OCI-LY1 (cell line): ENCODE data around the gene SLC22A17.

Source experiments
- H2AFZ ChIP-seq: fragments of 200-600 bp; sonication (generic), shearing (Covaris generic); 2 replicates; pipeline ENCODE4 v1.6.0; 2014; ENCODE audit warnings: antibody characterized with exemption, mild to moderate bottlenecking, low read length
- H3F3A ChIP-seq: fragments of 200-600 bp; sonication (generic), shearing (Covaris generic); 2 replicates; pipeline ENCODE4 v1.6.0; 2014; ENCODE audit warnings: mild to moderate bottlenecking, antibody characterized with exemption, low read length, moderate library complexity; ENCODE audit not compliant: insufficient read depth
- H3K27ac ChIP-seq: fragments of 200-600 bp; sonication (generic); 2 replicates; pipeline ENCODE4 v1.5.1; 2014; ENCODE audit warnings: low read length, mixed run types, mild to moderate bottlenecking, low read depth; ENCODE audit not compliant: poor library complexity, severe bottlenecking
- H3K27me3 ChIP-seq: fragments of 200-600 bp; sonication (generic); 2 replicates; pipeline ENCODE4 v1.6.0; 2014; ENCODE audit warnings: antibody characterized with exemption, mild to moderate bottlenecking, low read length, moderate library complexity; ENCODE audit not compliant: insufficient read depth
- H3K36me3 ChIP-seq: fragments of 200-600 bp; sonication (generic); 2 replicates; pipeline ENCODE4 v1.6.1; 2014; ENCODE audit warnings: mild to moderate bottlenecking, antibody characterized with exemption, low read length, moderate library complexity, mixed read lengths; ENCODE audit not compliant: insufficient read depth
- H3K4me1 ChIP-seq: fragments of 200-600 bp; sonication (generic); 2 replicates; pipeline ENCODE4 v1.5.1; 2014; ENCODE audit warnings: mild to moderate bottlenecking, low read length, moderate library complexity; ENCODE audit not compliant: insufficient read depth, severe bottlenecking
- H3K4me2 ChIP-seq: fragments of 200-600 bp; sonication (generic), shearing (Covaris generic); 2 replicates; pipeline ENCODE4 v1.6.1; 2014; ENCODE audit warnings: low read length
- H3K4me3 ChIP-seq: fragments of 200-600 bp; sonication (generic); 2 replicates; pipeline ENCODE4 v1.5.1; 2014; ENCODE audit warnings: low read length, low read depth, mild to moderate bottlenecking, mixed read lengths; ENCODE audit not compliant: poor library complexity, severe bottlenecking
- H3K79me2 ChIP-seq: fragments of 200-600 bp; shearing (Covaris generic); 2 replicates; pipeline ENCODE4 v1.6.1; 2016; ENCODE audit warnings: mixed run types, low read length, mixed read lengths; ENCODE audit not compliant: insufficient read depth
- H3K9ac ChIP-seq: fragments of 200-600 bp; sonication (generic), shearing (Covaris generic); 2 replicates; pipeline ENCODE4 v1.6.1; 2014; ENCODE audit warnings: mild to moderate bottlenecking, low read length, mixed read lengths
- H3K9me2 ChIP-seq: fragments of 200-600 bp; sonication (generic), shearing (Covaris generic); 2 replicates; pipeline ENCODE4 v1.6.1; 2014; ENCODE audit warnings: low read depth, mild to moderate bottlenecking, low read length, mixed read lengths
- H3K9me3 ChIP-seq: fragments of 200-600 bp; shearing (Covaris generic); 2 replicates; pipeline ENCODE4 v1.6.1; 2014; ENCODE audit warnings: low read length, mixed read lengths
- H4K20me1 ChIP-seq: fragments of 200-600 bp; sonication (generic), shearing (Covaris generic); 2 replicates; pipeline ENCODE4 v1.6.0; 2016; ENCODE audit warnings: mild to moderate bottlenecking, low read length; ENCODE audit not compliant: insufficient read depth
- CTCF ChIP-seq: fragments of 200-600 bp; sonication (generic), shearing (Covaris generic); IDR thresholded peaks from 2 replicates; pipeline ENCODE4 v1.5.1; 2017; ENCODE audit warnings: mild to moderate bottlenecking, antibody characterized with exemption, low read length, moderate library complexity, mixed read lengths
- EZH2 ChIP-seq: fragments of 200-600 bp; sonication (generic), shearing (Covaris generic); IDR thresholded peaks from 2 replicates; pipeline ENCODE4 v1.8.0; 2017; ENCODE audit warnings: borderline replicate concordance, mixed run types, mild to moderate bottlenecking, antibody characterized with exemption, low read length, moderate library complexity, mixed read lengths

Gene SLC22A17

GRCh38 chr14:23379366-23380196 lies 26.9 kb upstream of the SLC22A17 start:
- Histone ChIP-seq H3K9me2 (no peaks in the 10 kb centered on the region), H3K36me3 (no peaks in the 10 kb centered on the region), H3K9ac (no peak overlapping the region), H3K79me2 (no peaks in the 10 kb centered on the region), H3K27me3 (peaks cover 3% of the 10 kb centered on the region; the same call in 1 of the 2 replicates), H3K4me2 (no peak overlapping the region), H3F3A (no peaks in the 10 kb centered on the region), H3K4me3 (no peak overlapping the region), H4K20me1 (no peaks in the 10 kb centered on the region), H3K4me1 (no peaks in the 10 kb centered on the region), H3K27ac (no peak overlapping the region), H3K9me3 (no peaks in the 10 kb centered on the region), H2AFZ (no peak overlapping the region)
- TF ChIP-seq EZH2 (no peak), CTCF (peak; percentile 92)

- no peaks in the 10 kb centered on the region for H3K4me1 ChIP-seq
- no peaks in the 10 kb centered on the region for H4K20me1 ChIP-seq
- no peaks in the 10 kb centered on the region for H3K79me2 ChIP-seq
- no peaks in the 10 kb centered on the region for H3F3A ChIP-seq
- no peak overlapping the region for H3K27ac ChIP-seq
- no peak overlapping the region for H2AFZ ChIP-seq
- H3K36me3 ChIP-seq, result no peaks in the 10 kb centered on the region
- H3K27me3 ChIP-seq, result peaks cover 3% of the 10 kb centered on the region; the same call in 1 of the 2 replicates
- no peak overlapping the region for H3K4me3 ChIP-seq
- no peak overlapping the region for H3K4me2 ChIP-seq
- H3K9ac ChIP-seq, result no peak overlapping the region
- no peaks in the 10 kb centered on the region for H3K9me2 ChIP-seq
- TF ChIP-seq CTCF, result no peak
- TF ChIP-seq EZH2, result no peak
- H3K9me3 ChIP-seq, result no peaks in the 10 kb centered on the region
Observed at GRCh38 chr14:23378612-23379220, 26.0 kb upstream of the SLC22A17 start.

- Histone ChIP-seq H3K4me3 (no peak overlapping the region), H3K9ac (no peak overlapping the region), H3K4me2 (no peak overlapping the region), H3K27ac (no peak overlapping the region), H3K27me3 (peaks cover 3% of the 10 kb centered on the region; the same call in 1 of the 2 replicates), H2AFZ (no peak overlapping the region), H3K9me3 (no peaks in the 10 kb centered on the region), H3F3A (no peaks in the 10 kb centered on the region), H3K4me1 (no peaks in the 10 kb centered on the region), H3K36me3 (no peaks in the 10 kb centered on the region), H3K9me2 (no peaks in the 10 kb centered on the region), H4K20me1 (no peaks in the 10 kb centered on the region), H3K79me2 (no peaks in the 10 kb centered on the region)
- no peak for TF ChIP-seq EZH2
- no peak for TF ChIP-seq CTCF
Observed at GRCh38 chr14:23377573-23378563, 25.2 kb upstream of the SLC22A17 start.
